BE2C (cell line): ENCODE data around the gene POLR2I.
"Not testable (repeated sequence)": the region's sequence is repeated elsewhere in the genome, so short reads cannot be mapped to it uniquely, and the experiment has no call there.

Experiments
- DNase-seq: peaks from one replicate; pipeline ENCODE4 v3.0.0-alpha.2; 2020
- H3K27me3 ChIP-seq: fragments of 250-450 bp; sonication (Bioruptor Pico); 2 replicates; pipeline ENCODE4 v1.5.1; 2020; ENCODE audit warnings: mild to moderate bottlenecking
- H3K36me3 ChIP-seq: fragments of 250-450 bp; sonication (Bioruptor Pico); 2 replicates; pipeline ENCODE4 v1.5.1; 2020; ENCODE audit warnings: mild to moderate bottlenecking
- H3K4me1 ChIP-seq: fragments of 250-450 bp; sonication (Bioruptor Pico); 2 replicates; pipeline ENCODE4 v1.5.1; 2020
- H3K4me3 ChIP-seq: 2 replicates; pipeline ENCODE4 v1.5.1; 2011; ENCODE audit warnings: low read depth, low read length
- H3K9me3 ChIP-seq: fragments of 250-450 bp; sonication (Bioruptor Pico); 2 replicates; pipeline ENCODE4 v1.5.1; 2020
- CTCF ChIP-seq: IDR thresholded peaks from 2 replicates; pipeline ENCODE4 v1.5.1; 2012; ENCODE audit warnings: mild to moderate bottlenecking, low read depth, low read length

POLR2I gene

DNA sequence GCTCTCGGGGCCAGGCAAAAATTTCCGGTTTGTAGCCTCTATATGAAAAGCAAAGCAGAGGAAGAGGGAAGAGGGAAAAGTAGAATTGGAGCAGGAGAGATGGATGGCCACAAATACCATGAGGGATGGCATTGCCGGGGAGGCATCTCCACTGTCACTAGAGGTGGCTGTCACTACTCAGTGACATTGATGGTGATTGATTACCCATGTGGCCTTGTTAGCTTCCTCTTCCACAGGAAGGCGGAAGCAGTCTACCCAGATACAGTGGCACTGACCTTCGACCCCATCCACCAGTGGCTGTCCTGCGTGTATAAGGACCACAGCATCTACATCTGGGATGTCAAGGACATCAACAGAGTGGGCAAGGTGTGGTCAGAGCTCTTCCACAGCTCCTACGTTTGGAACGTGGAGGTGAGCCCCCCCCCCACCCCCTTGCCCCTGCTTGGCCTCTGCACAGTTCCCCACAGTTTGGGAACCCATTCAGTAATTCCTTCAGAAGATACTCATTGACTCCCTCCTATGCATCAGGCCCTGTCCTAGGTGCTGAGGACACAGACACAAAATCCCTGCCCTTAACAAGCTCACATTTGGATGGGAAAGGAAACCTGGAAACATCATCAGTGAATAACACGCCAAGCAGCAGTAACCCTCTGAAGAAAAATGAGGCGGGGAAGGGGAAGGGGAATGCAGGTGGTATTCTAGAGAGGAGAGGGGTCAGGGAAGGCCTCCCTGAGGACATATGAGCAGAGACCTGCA, 41.4 kb downstream of the POLR2I start:
- DNase-seq: no peak
- Histone ChIP-seq H3K4me1 (peaks cover 10% of the 10 kb centered on the region), H3K36me3 (peaks cover 16% of the 10 kb centered on the region), H3K9me3 (no peaks in the 10 kb centered on the region), H3K4me3 (no peak overlapping the region), H3K27me3 (no peaks in the 10 kb centered on the region)
- no peak for TF ChIP-seq CTCF

DNA sequence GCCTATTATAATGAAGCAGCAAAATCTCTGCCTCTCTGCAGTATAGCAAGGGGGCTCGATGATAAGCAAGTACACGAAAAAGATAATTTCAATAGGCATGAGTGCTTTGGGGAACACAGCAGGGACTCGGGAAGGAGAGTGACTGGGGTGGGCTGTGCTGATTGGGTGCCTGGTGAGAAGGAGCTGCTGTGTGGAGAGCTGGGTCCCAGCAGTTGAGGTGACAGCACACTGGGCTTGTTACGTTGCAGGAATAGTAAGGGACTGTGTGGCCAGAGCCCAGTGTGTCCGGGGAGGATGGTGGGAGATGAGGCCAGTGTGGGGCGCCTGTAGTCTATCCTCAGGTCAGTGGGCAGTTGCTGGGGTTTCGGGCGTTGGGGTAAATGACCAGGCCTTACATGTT, 42.6 kb downstream of the POLR2I start:
- Histone ChIP-seq H3K4me3 (no peak overlapping the region), H3K36me3 (peaks cover 28% of the 10 kb centered on the region), H3K27me3 (no peaks in the 10 kb centered on the region), H3K9me3 (no peaks in the 10 kb centered on the region), H3K4me1 (peaks cover 10% of the 10 kb centered on the region)
- no peak for DNase-seq
- TF ChIP-seq CTCF: no peak

- H3K27me3 ChIP-seq, DNase-seq, H3K4me3 ChIP-seq, H3K9me3 ChIP-seq: not testable (repeated sequence)
- Histone ChIP-seq H3K36me3 (peaks cover 47% of the 10 kb centered on the region), H3K4me1 (peaks cover 10% of the 10 kb centered on the region)
Observed at GRCh38 chr19:36068810-36069499, 45.7 kb downstream of the POLR2I start.

DNA sequence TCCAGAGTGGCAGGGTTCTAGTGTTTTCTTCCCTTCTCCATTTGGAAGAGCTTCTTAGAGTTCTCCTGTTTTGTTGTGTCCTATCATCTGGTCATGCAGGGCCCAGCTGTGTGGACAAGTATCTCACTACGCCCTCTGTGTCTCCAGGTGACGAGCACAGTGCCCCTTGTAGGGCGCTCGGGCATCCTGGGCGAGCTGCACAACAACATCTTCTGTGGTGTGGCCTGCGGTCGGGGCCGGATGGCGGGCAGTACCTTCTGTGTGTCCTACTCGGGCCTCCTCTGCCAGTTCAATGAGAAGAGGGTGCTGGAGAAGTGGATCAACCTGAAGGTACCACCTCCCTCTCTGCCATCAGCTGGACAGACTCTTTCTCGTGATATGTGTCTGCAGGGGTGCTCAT, 47.0 kb downstream of the POLR2I start:
- no peak for DNase-seq
- Histone ChIP-seq H3K9me3 (no peaks in the 10 kb centered on the region), H3K27me3 (no peaks in the 10 kb centered on the region), H3K4me3 (no peak overlapping the region), H3K4me1 (peaks cover 10% of the 10 kb centered on the region), H3K36me3 (peaks cover 50% of the 10 kb centered on the region)
- no peak for TF ChIP-seq CTCF

- Histone ChIP-seq H3K4me3 (no peak overlapping the region), H3K4me1 (no peaks in the 10 kb centered on the region), H3K36me3 (peaks cover 59% of the 10 kb centered on the region), H3K9me3 (no peaks in the 10 kb centered on the region), H3K27me3 (no peaks in the 10 kb centered on the region)
- no peak for TF ChIP-seq CTCF
- DNase-seq: no peak
Observed at GRCh38 chr19:36064826-36065225, 49.8 kb downstream of the POLR2I start.
